C4-2B (cell line): ENCODE measurements around the gene C1QB.

Experiments
- H3K27ac ChIP-seq: fragments of 450-650 bp; 2 replicates; pipeline ENCODE4 v1.5.1; 2017
- ZFX ChIP-seq: fragments of 450-650 bp; IDR thresholded peaks from 2 replicates; pipeline ENCODE4 v1.6.1; 2017
- TF ChIP-seq, protein P1 (sequence below): fragments of 450-650 bp; conservative IDR thresholded peaks from 2 replicates; pipeline ENCODE4 v1.5.1; 2017; ENCODE audit warnings: mild to moderate bottlenecking

The C1QB gene

DNA sequence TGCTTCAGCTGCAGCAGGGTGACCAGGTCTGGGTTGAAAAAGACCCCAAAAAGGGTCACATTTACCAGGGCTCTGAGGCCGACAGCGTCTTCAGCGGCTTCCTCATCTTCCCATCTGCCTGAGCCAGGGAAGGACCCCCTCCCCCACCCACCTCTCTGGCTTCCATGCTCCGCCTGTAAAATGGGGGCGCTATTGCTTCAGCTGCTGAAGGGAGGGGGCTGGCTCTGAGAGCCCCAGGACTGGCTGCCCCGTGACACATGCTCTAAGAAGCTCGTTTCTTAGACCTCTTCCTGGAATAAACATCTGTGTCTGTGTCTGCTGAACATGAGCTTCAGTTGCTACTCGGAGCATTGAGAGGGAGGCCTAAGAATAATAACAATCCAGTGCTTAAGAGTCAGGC is 13.8 kb upstream of the C1QB start:
- no peak for TF ChIP-seq ZFX
- TF ChIP-seq, protein P1, sequence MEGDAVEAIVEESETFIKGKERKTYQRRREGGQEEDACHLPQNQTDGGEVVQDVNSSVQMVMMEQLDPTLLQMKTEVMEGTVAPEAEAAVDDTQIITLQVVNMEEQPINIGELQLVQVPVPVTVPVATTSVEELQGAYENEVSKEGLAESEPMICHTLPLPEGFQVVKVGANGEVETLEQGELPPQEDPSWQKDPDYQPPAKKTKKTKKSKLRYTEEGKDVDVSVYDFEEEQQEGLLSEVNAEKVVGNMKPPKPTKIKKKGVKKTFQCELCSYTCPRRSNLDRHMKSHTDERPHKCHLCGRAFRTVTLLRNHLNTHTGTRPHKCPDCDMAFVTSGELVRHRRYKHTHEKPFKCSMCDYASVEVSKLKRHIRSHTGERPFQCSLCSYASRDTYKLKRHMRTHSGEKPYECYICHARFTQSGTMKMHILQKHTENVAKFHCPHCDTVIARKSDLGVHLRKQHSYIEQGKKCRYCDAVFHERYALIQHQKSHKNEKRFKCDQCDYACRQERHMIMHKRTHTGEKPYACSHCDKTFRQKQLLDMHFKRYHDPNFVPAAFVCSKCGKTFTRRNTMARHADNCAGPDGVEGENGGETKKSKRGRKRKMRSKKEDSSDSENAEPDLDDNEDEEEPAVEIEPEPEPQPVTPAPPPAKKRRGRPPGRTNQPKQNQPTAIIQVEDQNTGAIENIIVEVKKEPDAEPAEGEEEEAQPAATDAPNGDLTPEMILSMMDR: no peak
- H3K27ac ChIP-seq: no peak overlapping the region

DNA sequence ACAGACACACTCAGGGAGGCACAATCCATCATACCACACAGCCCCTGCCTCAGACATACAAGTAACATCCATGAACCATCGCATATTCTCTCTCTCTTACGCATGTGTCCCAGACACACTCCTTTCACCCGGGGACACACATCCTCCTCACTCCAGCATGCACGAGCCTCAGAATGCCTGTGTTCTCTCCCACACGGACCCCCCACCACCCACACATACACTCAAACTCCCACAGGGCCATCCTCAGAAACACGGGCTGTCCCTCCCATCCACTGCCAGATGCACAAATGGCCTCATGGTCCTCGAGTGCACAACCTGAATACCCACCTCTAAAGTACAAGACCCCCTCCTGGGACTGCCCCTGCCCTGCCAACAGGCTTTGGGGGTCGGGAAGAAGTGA is 11.8 kb upstream of the C1QB start:
- H3K27ac ChIP-seq: no peak overlapping the region
- no peak for TF ChIP-seq ZFX
- TF ChIP-seq, protein P1: no peak

DNA sequence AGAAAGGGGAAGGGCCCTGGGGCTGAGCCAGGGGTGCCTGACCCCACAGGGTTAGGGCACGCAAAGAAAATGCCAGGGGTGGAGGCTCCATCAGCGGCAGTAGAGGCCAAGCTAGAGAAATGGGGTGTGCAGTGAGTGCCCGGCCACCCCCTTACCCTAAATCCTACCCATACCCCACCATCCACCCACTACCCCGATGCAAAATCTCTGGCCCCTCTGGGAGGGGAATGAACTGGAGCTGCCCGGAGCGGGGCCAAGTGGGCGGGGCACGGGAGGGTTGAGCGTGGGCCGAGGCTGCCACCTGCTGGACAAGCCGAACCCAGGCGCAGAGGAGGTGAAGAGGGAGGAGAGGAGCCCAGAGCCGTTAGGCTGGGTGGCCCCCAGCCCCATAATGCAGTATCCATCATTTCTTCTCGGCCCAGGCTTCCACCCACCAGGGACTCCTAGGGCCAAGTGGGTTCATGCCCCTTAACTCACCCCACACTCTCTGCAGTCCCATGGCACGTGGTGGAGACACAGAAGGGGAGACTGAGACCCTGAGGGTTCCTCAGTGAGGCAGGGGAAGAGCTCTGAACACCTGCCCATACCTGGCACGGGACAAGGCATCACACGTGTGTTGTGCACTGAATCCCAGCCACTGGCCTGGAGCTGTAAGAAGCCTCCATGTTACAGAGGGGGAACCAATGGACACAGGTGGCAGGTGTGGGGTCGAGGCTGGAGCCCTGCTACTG is 11.0 kb upstream of the C1QB start:
- TF ChIP-seq, protein P1: peak; percentile 83
- no peak for TF ChIP-seq ZFX

DNA sequence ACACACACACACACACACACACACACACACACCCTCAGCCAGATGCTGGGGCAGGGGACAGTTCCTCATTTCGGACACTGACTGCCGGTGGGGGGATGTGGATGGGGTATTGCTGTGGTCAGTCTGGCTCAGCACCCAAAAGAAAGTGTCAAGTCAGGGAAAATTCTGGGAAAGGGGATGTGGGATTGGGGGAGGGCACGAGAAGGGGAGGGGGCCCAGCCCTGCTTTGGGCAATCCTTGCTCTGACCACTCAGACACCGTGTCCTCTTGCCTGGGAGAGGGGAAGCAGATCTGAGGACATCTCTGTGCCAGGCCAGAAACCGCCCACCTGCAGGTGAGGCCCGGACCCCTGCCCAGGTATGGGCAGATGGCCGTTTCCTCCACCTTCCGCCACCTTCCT is 9.7 kb upstream of the C1QB start, which contains the start of gene C1QC:
Gene C1QC (plus strand): TSS at position 253 of the 400 bp plus-strand sequence. CDS start 391 bp downstream, outside the sequence.
- H3K27ac ChIP-seq: no peak within 1 kb of the TSS
- TF ChIP-seq ZFX: no peak
- TF ChIP-seq, protein P1: no peak

More for the DNA sequence above, 11.0 kb upstream of the C1QB start:
- H3K27ac ChIP-seq: no peak overlapping the region

DNA sequence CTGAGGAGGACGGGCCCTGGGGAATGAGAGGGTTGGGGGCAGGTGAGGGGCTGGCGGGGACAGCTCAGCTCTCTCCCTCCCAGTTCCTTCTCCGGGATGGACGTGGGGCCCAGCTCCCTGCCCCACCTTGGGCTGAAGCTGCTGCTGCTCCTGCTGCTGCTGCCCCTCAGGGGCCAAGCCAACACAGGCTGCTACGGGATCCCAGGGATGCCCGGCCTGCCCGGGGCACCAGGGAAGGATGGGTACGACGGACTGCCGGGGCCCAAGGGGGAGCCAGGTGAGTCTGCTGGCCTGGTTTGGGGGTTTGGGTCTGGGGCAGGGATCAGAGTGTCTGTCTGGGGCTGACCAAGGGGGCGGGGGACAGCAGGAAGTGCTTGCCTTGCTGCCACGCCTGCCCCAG is 9.1 kb upstream of the C1QB start:
- no peak for TF ChIP-seq ZFX
- TF ChIP-seq, protein P1: no peak
- H3K27ac ChIP-seq: no peak overlapping the region

DNA sequence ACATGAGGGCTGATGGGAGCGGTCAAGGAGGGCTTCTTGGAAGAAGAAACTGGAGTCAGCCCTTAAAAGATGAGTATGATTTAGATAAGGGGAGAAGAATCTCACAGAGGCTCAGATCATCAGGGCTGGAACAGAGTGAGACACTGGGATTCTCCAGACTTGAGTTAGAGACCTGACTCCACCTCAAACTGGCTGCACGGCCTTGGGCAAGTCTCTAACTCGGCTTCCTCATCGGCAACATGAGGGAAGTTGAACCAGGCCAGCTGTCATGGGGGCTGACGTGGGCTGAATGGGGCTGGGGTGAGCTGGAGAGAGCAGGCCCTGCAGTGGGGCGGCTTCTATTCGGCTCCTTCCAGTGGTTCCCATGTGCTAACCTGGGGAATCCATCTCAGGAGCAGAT is 7.1 kb upstream of the C1QB start:
- no peak overlapping the region for H3K27ac ChIP-seq
- no peak for TF ChIP-seq ZFX
- TF ChIP-seq, protein P1: no peak

DNA sequence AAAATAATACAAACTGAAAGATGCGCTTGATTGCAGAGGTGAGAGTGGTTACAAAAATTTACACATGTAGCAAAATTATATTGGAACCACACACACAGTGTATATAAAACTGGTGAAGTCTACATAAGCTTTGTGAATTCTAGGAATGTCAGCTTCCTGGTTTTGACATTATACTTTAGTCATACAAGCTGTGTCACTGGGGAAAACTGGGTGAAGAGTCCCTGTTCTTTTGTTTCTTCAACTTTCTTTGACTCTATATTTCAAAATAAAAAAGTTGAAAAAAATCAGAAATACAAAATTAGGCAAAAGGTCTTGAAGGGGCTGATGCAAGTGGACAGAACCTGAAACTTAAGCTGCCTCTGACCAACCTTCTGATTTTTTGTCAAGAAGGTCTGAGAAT is 6.7 kb upstream of the C1QB start:
- H3K27ac ChIP-seq: no peak overlapping the region
- no peak for TF ChIP-seq ZFX
- TF ChIP-seq, protein P1: no peak
